ENCODE results near the gene GALNT6.

Gene GALNT6

GRCh38 chr12:51417826-51418225, 26.6 kb upstream of the GALNT6 start:
- no peak for TF ChIP-seq CTCF (conservative IDR thresholded peaks at IDR 0.05; ENCODE audit: low read length)
- no peak for DNase-seq (ENCODE audit: low read depth)
- no peak overlapping the region for H3K4me3 ChIP-seq (ENCODE audit: low read length)

GRCh38 chr12:51415931-51416330, 24.7 kb upstream of the GALNT6 start:
- TF ChIP-seq CTCF (conservative IDR thresholded peaks at IDR 0.05; ENCODE audit: low read length): no peak
- no peak for DNase-seq (ENCODE audit: low read depth)
- H3K4me3 ChIP-seq (ENCODE audit: low read length): no peak overlapping the region

- no peak for DNase-seq (ENCODE audit: low read depth)
- no peak overlapping the region for H3K4me3 ChIP-seq (ENCODE audit: low read length)
- no peak for TF ChIP-seq CTCF (conservative IDR thresholded peaks at IDR 0.05; ENCODE audit: low read length)
Observed at GRCh38 chr12:51413791-51414190, 22.6 kb upstream of the GALNT6 start.

GRCh38 chr12:51413149-51413548, 21.9 kb upstream of the GALNT6 start:
- no peak for TF ChIP-seq CTCF (conservative IDR thresholded peaks at IDR 0.05; ENCODE audit: low read length)
- no peak for DNase-seq (ENCODE audit: low read depth)
- no peak overlapping the region for H3K4me3 ChIP-seq (ENCODE audit: low read length)

GRCh38 chr12:51409846-51410245, 18.6 kb upstream of the GALNT6 start:
- no peak for DNase-seq (ENCODE audit: low read depth)
- TF ChIP-seq CTCF (conservative IDR thresholded peaks at IDR 0.05; ENCODE audit: low read length): no peak
- H3K4me3 ChIP-seq (ENCODE audit: low read length): no peak overlapping the region

- DNase-seq (ENCODE audit: low read depth): no peak
- no peak for TF ChIP-seq CTCF (conservative IDR thresholded peaks at IDR 0.05; ENCODE audit: low read length)
- no peak overlapping the region for H3K4me3 ChIP-seq (ENCODE audit: low read length)
Observed at GRCh38 chr12:51407604-51408003, 16.4 kb upstream of the GALNT6 start.

GRCh38 chr12:51406859-51407258, 15.7 kb upstream of the GALNT6 start:
- no peak overlapping the region for H3K4me3 ChIP-seq (ENCODE audit: low read length)
- DNase-seq (ENCODE audit: low read depth): no peak
- TF ChIP-seq CTCF (conservative IDR thresholded peaks at IDR 0.05; ENCODE audit: low read length): no peak

Data from AG10803 (cell line).